ENCODE data around the gene COX10.

DNA sequence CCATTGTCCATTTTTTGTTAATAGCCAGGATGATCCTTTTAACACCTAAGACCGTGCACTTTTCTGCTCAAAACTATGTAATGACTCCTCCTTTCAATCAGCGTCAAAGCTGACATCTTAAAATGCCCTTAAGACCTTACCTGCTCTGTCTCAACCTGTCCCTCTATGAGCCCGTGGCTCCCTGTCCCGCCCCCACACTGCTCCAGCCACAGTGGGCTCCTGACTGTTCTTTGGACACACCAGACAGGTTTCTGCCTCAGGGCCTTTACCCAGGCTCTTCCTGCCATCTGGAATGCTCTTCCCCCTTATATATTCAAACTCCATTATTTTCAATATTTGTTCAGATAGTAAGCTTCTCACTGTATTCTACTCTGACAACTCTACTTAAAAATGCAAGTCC, 153.3 kb downstream of the COX10 start:
- no peak for TF ChIP-seq POLR2A (IDR thresholded peaks at IDR 0.05; ENCODE audit: low read length)
- TF ChIP-seq GATA1 (IDR thresholded peaks at IDR 0.05; ENCODE audit: low read depth, low read length): no peak

Data from erythroblast (primary cell).